Neural cell (in vitro differentiated cells): ENCODE measurements around the gene STK32A. TPM values are rescaled to one million over a fixed set of nuclear protein-coding genes. Genes with fewer than 3 reads are reported as not detected.

Experiments
- H2AFZ ChIP-seq: fragments of 200-600, 300-800 bp; sonication (generic), shearing (Covaris generic); 2 replicates; pipeline ENCODE4 v1.6.0; 2014; ENCODE audit warnings: low read depth, mild to moderate bottlenecking, antibody characterized with exemption, low read length, moderate library complexity
- H3F3A ChIP-seq: fragments of 200-600 bp; shearing (Covaris generic); 2 replicates; pipeline ENCODE4 v1.6.1; 2016; ENCODE audit warnings: mild to moderate bottlenecking, moderate library complexity, mixed read lengths, antibody characterized with exemption, low read length; ENCODE audit not compliant: insufficient read depth, poor library complexity, severe bottlenecking
- H3K27ac ChIP-seq: fragments of 200-600, 300-800 bp; sonication (generic), shearing (Covaris generic); 2 replicates; pipeline ENCODE4 v1.5.1; 2014; ENCODE audit warnings: mild to moderate bottlenecking, low read length, moderate library complexity
- H3K27me3 ChIP-seq: fragments of 300-800, 200-600 bp; sonication (generic), shearing (Covaris generic); 2 replicates; pipeline ENCODE4 v1.6.0; 2014; ENCODE audit warnings: mild to moderate bottlenecking, low read depth, low read length, moderate library complexity; ENCODE audit not compliant: insufficient read depth
- H3K36me3 ChIP-seq: fragments of 300-800, 200-600 bp; sonication (generic), shearing (Covaris generic); 2 replicates; pipeline ENCODE4 v1.5.1; 2014; ENCODE audit warnings: mild to moderate bottlenecking, antibody characterized with exemption, low read length, moderate library complexity; ENCODE audit not compliant: insufficient read depth
- H3K4me2 ChIP-seq: fragments of 300-800, 200-600 bp; sonication (generic), shearing (Covaris generic); 2 replicates; pipeline ENCODE4 v1.6.0; 2014; ENCODE audit warnings: mild to moderate bottlenecking, low read length
- H3K4me3 ChIP-seq: fragments of 300-800, 200-600 bp; sonication (generic), shearing (Covaris generic); 2 replicates; pipeline ENCODE4 v1.5.1; 2014; ENCODE audit warnings: mild to moderate bottlenecking, low read length, moderate library complexity
- H3K79me2 ChIP-seq: fragments of 200-600 bp; shearing (Covaris generic); replicated peaks from 2 replicates; pipeline ENCODE4 v1.6.0; 2014; ENCODE audit warnings: mild to moderate bottlenecking, low read length, moderate library complexity; ENCODE audit not compliant: insufficient read depth
- H3K9ac ChIP-seq: fragments of 300-800, 200-600 bp; sonication (generic), shearing (Covaris generic); 2 replicates; pipeline ENCODE4 v1.6.1; 2016; ENCODE audit warnings: mild to moderate bottlenecking, low read length, mixed read lengths
- H3K9me2 ChIP-seq: fragments of 200-600 bp; shearing (Covaris generic); 2 replicates; pipeline ENCODE4 v1.6.1; 2016; ENCODE audit warnings: mild to moderate bottlenecking, low read length, mixed read lengths; ENCODE audit not compliant: insufficient read depth
- H3K9me3 ChIP-seq: fragments of 200-600, 300-800 bp; sonication (generic), shearing (Covaris generic); 2 replicates; pipeline ENCODE4 v1.6.1; 2016; ENCODE audit warnings: mild to moderate bottlenecking, mixed run types, low read length, moderate library complexity, mixed read lengths
- H4K20me1 ChIP-seq: fragments of 200-600 bp; shearing (Covaris generic); 2 replicates; pipeline ENCODE4 v1.6.1; 2016; ENCODE audit warnings: mild to moderate bottlenecking, mixed run types; ENCODE audit not compliant: insufficient read depth
- CTCF ChIP-seq: fragments of 450-650 bp; IDR thresholded peaks from 2 replicates; pipeline ENCODE4 v1.5.1; 2014; ENCODE audit warnings: antibody characterized with exemption, mild to moderate bottlenecking, moderate library complexity; ENCODE audit not compliant: poor library complexity, severe bottlenecking
- EP300 ChIP-seq: fragments of 450-650 bp; conservative IDR thresholded peaks from 2 replicates; pipeline ENCODE4 v1.6.1; 2014; ENCODE audit warnings: antibody characterized with exemption, mild to moderate bottlenecking, moderate library complexity; ENCODE audit not compliant: poor library complexity, severe bottlenecking
- EZH2 ChIP-seq: fragments of 200-600, 300-800 bp; shearing (Covaris generic), sonication (generic); IDR thresholded peaks from 2 replicates; pipeline ENCODE4 v1.6.1; 2014; ENCODE audit warnings: antibody characterized with exemption, low read length, borderline replicate concordance, mild to moderate bottlenecking; ENCODE audit not compliant: insufficient read depth, poor library complexity, severe bottlenecking
- MXI1 ChIP-seq: fragments of 450-650 bp; conservative IDR thresholded peaks from 2 replicates; pipeline ENCODE4 v1.6.1; 2014; ENCODE audit warnings: antibody characterized with exemption, mild to moderate bottlenecking; ENCODE audit not compliant: poor library complexity, severe bottlenecking
- POLR2AphosphoS5 ChIP-seq: IDR thresholded peaks from 2 replicates; pipeline ENCODE4 v1.6.1; 2012
- RAD21 ChIP-seq: fragments of 450-650 bp; conservative IDR thresholded peaks from 2 replicates; pipeline ENCODE4 v1.6.1; 2014; ENCODE audit warnings: antibody characterized with exemption, mild to moderate bottlenecking, moderate library complexity
- REST ChIP-seq: IDR thresholded peaks from 2 replicates; pipeline ENCODE4 v1.6.1; 2012; ENCODE audit warnings: borderline replicate concordance
- SMC3 ChIP-seq: fragments of 450-650 bp; conservative IDR thresholded peaks from 2 replicates; pipeline ENCODE4 v1.6.1; 2014; ENCODE audit warnings: antibody characterized with exemption, mild to moderate bottlenecking, moderate library complexity; ENCODE audit not compliant: poor library complexity
- TAF1 ChIP-seq: IDR thresholded peaks from 2 replicates; pipeline ENCODE4 v1.6.1; 2012; ENCODE audit warnings: low read depth
- polyA plus RNA-seq: library from polyadenylated mRNA; depleted of rRNA; stranded (reverse); fragments of >200 nt; gene quantifications from 2 replicates; pipeline ENCODE4 v1.2.3, GENCODE V29; 2014

STK32A gene
- polyA plus RNA-seq, 1 donor from 2014 or later, result 23.1 TPM

- Histone ChIP-seq H3K9me3 (no peaks in the 10 kb centered on the region), H4K20me1 (peaks cover 18% of the 10 kb centered on the region), H3K9me2 (no peaks in the 10 kb centered on the region), H3K36me3 (peaks cover 59% of the 10 kb centered on the region), H3K27ac (no peak overlapping the region), H3K79me2 (peaks cover 11% of the 10 kb centered on the region), H3K27me3 (no peaks in the 10 kb centered on the region), H3K4me3 (no peak overlapping the region), H3K9ac (no peak overlapping the region), H3K4me2 (no peak overlapping the region), H2AFZ (no peak overlapping the region), H3F3A (no peaks in the 10 kb centered on the region)
- TF ChIP-seq SMC3, result no peak
- no peak for TF ChIP-seq EP300
- TF ChIP-seq CTCF, result no peak
- no peak for TF ChIP-seq MXI1
- TF ChIP-seq EZH2, result no peak
- TF ChIP-seq RAD21, result no peak
- no peak for TF ChIP-seq POLR2AphosphoS5
- no peak for TF ChIP-seq REST
- no peak for TF ChIP-seq TAF1
Measured at GRCh38 chr5:147408980-147409379, 174.2 kb downstream of the STK32A start.

- Histone ChIP-seq H3K9me2 (no peaks in the 10 kb centered on the region), H3K4me3 (no peak overlapping the region), H2AFZ (no peak overlapping the region), H3K9ac (no peak overlapping the region), H3K4me2 (no peak overlapping the region), H3K79me2 (peaks cover 9% of the 10 kb centered on the region), H3F3A (no peaks in the 10 kb centered on the region), H3K36me3 (peaks cover 57% of the 10 kb centered on the region), H4K20me1 (peaks cover 26% of the 10 kb centered on the region), H3K27me3 (no peaks in the 10 kb centered on the region), H3K9me3 (no peaks in the 10 kb centered on the region), H3K27ac (no peak overlapping the region)
- no peak for TF ChIP-seq TAF1
- no peak for TF ChIP-seq RAD21
- no peak for TF ChIP-seq SMC3
- no peak for TF ChIP-seq MXI1
- TF ChIP-seq EZH2, result no peak
- no peak for TF ChIP-seq CTCF
- no peak for TF ChIP-seq EP300
- no peak for TF ChIP-seq POLR2AphosphoS5
- no peak for TF ChIP-seq REST
Measured at GRCh38 chr5:147410496-147411358, 175.9 kb downstream of the STK32A start.
